Measurements from ENCODE around the gene ACO2.

- TF ChIP-seq ZKSCAN1 (IDR thresholded peaks at IDR 0.05; ENCODE audit: low read length) (no peak), SOX5 (CRISPR knock-in tag; IDR thresholded peaks at IDR 0.05; ENCODE audit: borderline replicate concordance) (no peak), POLR2AphosphoS5 (IDR thresholded peaks at IDR 0.05; ENCODE audit: low read depth, low read length) (no peak), CBX2 (IDR thresholded peaks at IDR 0.05; ENCODE audit: low read depth, low read length) (no peak), CBX2 (CRISPR knock-in tag; IDR thresholded peaks at IDR 0.05; ENCODE audit: low read depth) (no peak), CTCF (CRISPR knock-in tag; IDR thresholded peaks at IDR 0.05) (no peak), FOXP1 (IDR thresholded peaks at IDR 0.05) (no peak), FOXP1 (CRISPR knock-in tag; IDR thresholded peaks at IDR 0.05) (no peak), FOSL1 (CRISPR knock-in tag; IDR thresholded peaks at IDR 0.05; ENCODE audit: borderline replicate concordance) (no peak), MAFK (conservative IDR thresholded peaks at IDR 0.05 in 1 of 2, IDR thresholded peaks at IDR 0.05 in 1 of 2; ENCODE audit: low read length in 2 of 2) (no peak), DMTF1 (CRISPR knock-in tag; IDR thresholded peaks at IDR 0.05) (no peak), HMGXB4 (CRISPR knock-in tag; IDR thresholded peaks at IDR 0.05; ENCODE audit: borderline replicate concordance in 1 of 2, low read depth in 1 of 2) (no peak), ZNF792 (CRISPR knock-in tag; IDR thresholded peaks at IDR 0.05) (no peak), ZNF513 (CRISPR knock-in tag; conservative IDR thresholded peaks at IDR 0.05) (no peak), KLF12 (CRISPR knock-in tag; IDR thresholded peaks at IDR 0.05; ENCODE audit: borderline replicate concordance) (no peak), TCF12 (IDR thresholded peaks at IDR 0.05) (no peak), TCF12 (CRISPR knock-in tag; IDR thresholded peaks at IDR 0.05) (no peak)
These were observed 49.1 kb downstream of the ACO2 start for GRCh38 chr22:41518048-41518347.

All from HepG2 (cell line).